Pancreas (tissue), 10 donors: ENCODE results near the gene MARK3. TPM values are rescaled to one million over a fixed set of nuclear protein-coding genes. Genes with fewer than 3 reads are reported as not detected.

ENCODE experiments used
- ATAC-seq, 4 donors: fragments of 200-7000 bp; cut with Tn5 transposase; one replicate each; pipeline versions ENCODE4 v1.8.0 to v1.9.1; 2020; ENCODE audit warnings: mild to moderate bottlenecking in 4 of 4, moderate library complexity in 4 of 4
- DNase-seq, 6 donors: peaks; one replicate each; pipeline ENCODE4 v3.0.0-alpha.2; 2020
- FAIRE-seq: peaks from 2 replicates; lab custom pipeline; 2012; peaks lifted over from hg19 to GRCh38; lab: Jason Lieb, UNC
- H3K27ac ChIP-seq, 4 donors: fragments of 200-600 bp; sonication (generic); 1 replicate in 3 of 4; 2 replicates in 1 of 4; pipeline versions ENCODE4 v1.5.0 to v1.8.0; 2020
- H3K27me3 ChIP-seq, 4 donors: fragments of 200-600 bp; one replicate each; pipeline ENCODE4 v1.8.0; 2021
- H3K36me3 ChIP-seq, 3 donors: fragments of 200-600 bp; sonication (generic) in 1 of 3; one replicate each; pipeline versions ENCODE4 v1.5.0 to v1.8.0; 2020 to 2021
- H3K4me1 ChIP-seq, 3 donors: fragments of 200-600 bp; one replicate each; pipeline ENCODE4 v1.8.0; 2021
- H3K4me3 ChIP-seq, 4 donors: fragments of 200-600 bp; sonication (generic) in 2 of 4; one replicate each; pipeline versions ENCODE4 v1.5.0 to v1.8.0; 2020 to 2021
- H3K9me3 ChIP-seq, 4 donors: fragments of 200-600 bp; one replicate each; pipeline ENCODE4 v1.8.0; 2021
- WGBS, 2 donors: extraction: QIAGEN DNeasy Blood & Tissue Kit; methylation state at CpG; one replicate each; pipeline ENCODE4 v1.1.7; 2013; 5-methylcytosine and 5-hydroxymethylcytosine counted together
- intact Hi-C, 3 donors: fragments of 100-400 bp; cut with DNase I; formaldehyde crosslinking; loops; one replicate each; pipeline versions ENCODE4 v1.11.1 to v1.14.2; 2022
- polyA plus RNA-seq, 2 donors: library from polyadenylated mRNA; stranded (reverse); fragments of 200-250 nt; gene quantifications; one replicate each; pipeline ENCODE4 v1.2.3, GENCODE V29; 2013
- total RNA-seq, 6 donors: library from RNA; stranded (reverse); fragmentation: NEBNext Ultra II Directional in 4 of 6; extraction: Animal tissue kit (Norgen Biotek cat#: 25700) in 4 of 6; gene quantifications; one replicate each; pipeline versions ENCODE4 v1.2.1 to v1.2.4, GENCODE V29; 2021 to 2023
- TF ChIP-seq, protein P1 (sequence below), 4 donors: fragments of 200-600 bp; sonication (generic) in 3 of 4; IDR thresholded peaks; one replicate each; pipeline versions ENCODE4 v1.5.0 to v1.8.0; 2021; ENCODE audit warnings: antibody characterized with exemption in 4 of 4
- donor health status: healthy with polysubstance abuse.
- donor health status: DM: no; HTN: no; CAD: no; lungs with moderate emphysema.
- donor health status: DM: no; HTN: no; CAD: no.
- donor health status: control.
- donor health status: control.
- donor health status: Bipolar disorder and iron deficiency.
- donor health status: DM: yes; HTN: yes; CAD: no.
- donor health status: DM: no; HTN: no; CAD: no.
- donor health status: DM: no; HTN: no; CAD: no.
- donor health status: DM: yes; HTN: yes; CAD: no.

Gene MARK3
- total and polyA plus RNA-seq, 8 donors, result 35.3 to 110 (median 47.0) TPM

GRCh38 chr14:103495854-103496253 lies 110.6 kb downstream of the MARK3 start:
- intact Hi-C loops, result loop anchor here in 1 of 3 donors (10.0 kb wide), 1 partner anchor 49 kb away; no protein-coding TSS in a partner anchor
- Histone ChIP-seq H3K9me3 (no peaks in the 10 kb centered on the region), H3K4me3 (no peak overlapping the region), H3K27ac (no peak overlapping the region), H3K36me3 (peaks cover 6 to 46% (median 9%) of the 10 kb centered on the region in 3 donors), H3K4me1 (no peaks in the 10 kb centered on the region), H3K27me3 (no peaks in the 10 kb centered on the region)
- TF ChIP-seq, protein P1, sequence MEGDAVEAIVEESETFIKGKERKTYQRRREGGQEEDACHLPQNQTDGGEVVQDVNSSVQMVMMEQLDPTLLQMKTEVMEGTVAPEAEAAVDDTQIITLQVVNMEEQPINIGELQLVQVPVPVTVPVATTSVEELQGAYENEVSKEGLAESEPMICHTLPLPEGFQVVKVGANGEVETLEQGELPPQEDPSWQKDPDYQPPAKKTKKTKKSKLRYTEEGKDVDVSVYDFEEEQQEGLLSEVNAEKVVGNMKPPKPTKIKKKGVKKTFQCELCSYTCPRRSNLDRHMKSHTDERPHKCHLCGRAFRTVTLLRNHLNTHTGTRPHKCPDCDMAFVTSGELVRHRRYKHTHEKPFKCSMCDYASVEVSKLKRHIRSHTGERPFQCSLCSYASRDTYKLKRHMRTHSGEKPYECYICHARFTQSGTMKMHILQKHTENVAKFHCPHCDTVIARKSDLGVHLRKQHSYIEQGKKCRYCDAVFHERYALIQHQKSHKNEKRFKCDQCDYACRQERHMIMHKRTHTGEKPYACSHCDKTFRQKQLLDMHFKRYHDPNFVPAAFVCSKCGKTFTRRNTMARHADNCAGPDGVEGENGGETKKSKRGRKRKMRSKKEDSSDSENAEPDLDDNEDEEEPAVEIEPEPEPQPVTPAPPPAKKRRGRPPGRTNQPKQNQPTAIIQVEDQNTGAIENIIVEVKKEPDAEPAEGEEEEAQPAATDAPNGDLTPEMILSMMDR (IDR thresholded peaks at IDR 0.05), result no peak
- FAIRE-seq (no peak), DNase-seq (peak in 1 of 6 donors; percentile 10), ATAC-seq (no peak)
- 64 to 69% methylated on average over 2 of the region's 2 CpGs for WGBS, 2 donors

- intact Hi-C loops, result loop anchor here in 1 of 3 donors (10.0 kb wide), 1 partner anchor 48 kb away; no protein-coding TSS in a partner anchor
- DNase-seq (no peak), FAIRE-seq (no peak), ATAC-seq (no peak)
- Histone ChIP-seq H3K4me1 (no peaks in the 10 kb centered on the region), H3K36me3 (peaks cover 6 to 53% (median 9%) of the 10 kb centered on the region in 3 donors), H3K27ac (no peak overlapping the region), H3K27me3 (no peaks in the 10 kb centered on the region), H3K4me3 (no peak overlapping the region), H3K9me3 (no peaks in the 10 kb centered on the region)
- WGBS, 2 donors, result 0 to 17% methylated on average over 1 of the region's 1 CpG
- TF ChIP-seq, protein P1 (IDR thresholded peaks at IDR 0.05), result no peak
Measured at GRCh38 chr14:103496776-103497175, 111.6 kb downstream of the MARK3 start.

- no peak overlapping the region for H3K4me3 ChIP-seq
- ATAC-seq (peak; percentile 17 to 32 (median 30)), FAIRE-seq (no peak), DNase-seq (peak in 1 of 6 donors; percentile 44)
- H3K27me3 ChIP-seq, result no peaks in the 10 kb centered on the region
- no peaks in the 10 kb centered on the region for H3K4me1 ChIP-seq
- intact Hi-C loops, result loop anchor here in 1 of 3 donors (10.0 kb wide), 1 partner anchor 45 kb away; no protein-coding TSS in a partner anchor
- no peaks in the 10 kb centered on the region for H3K9me3 ChIP-seq
- no peak overlapping the region for H3K27ac ChIP-seq
- peaks cover 0 to 57% (median 26%) of the 10 kb centered on the region in 3 donors for H3K36me3 ChIP-seq
- 62 to 65% methylated on average over 10 of the region's 10 CpGs for WGBS, 2 donors
- TF ChIP-seq, protein P1 (IDR thresholded peaks at IDR 0.05), result no peak
Measured at GRCh38 chr14:103499709-103500108, 114.5 kb downstream of the MARK3 start.

- no peak overlapping the region for H3K27ac ChIP-seq
- intact Hi-C loops, result no loop called here
Measured at GRCh38 chr14:103500148-103500990, 115.2 kb downstream of the MARK3 start.

More at GRCh38 chr14:103500148-103500990, 115.2 kb downstream of the MARK3 start:
- Histone ChIP-seq H3K36me3 (peaks cover 0 to 58% (median 24%) of the 10 kb centered on the region in 3 donors), H3K9me3 (no peaks in the 10 kb centered on the region), H3K4me1 (no peaks in the 10 kb centered on the region), H3K4me3 (no peak overlapping the region), H3K27me3 (no peaks in the 10 kb centered on the region)
- FAIRE-seq (no peak), ATAC-seq (peak; percentile 91 to 98 (median 95)), DNase-seq (peak; percentile 72 to 95 (median 88))
- WGBS, 2 donors, result 37 to 45% methylated on average over 17 of the region's 17 CpGs
- TF ChIP-seq, protein P1 (IDR thresholded peaks at IDR 0.05), result peak; percentile 83 to 92 (median 88)
